Tibial nerve (tissue), 4 donors: ENCODE data around the gene MPST. TPM values are rescaled to one million over a fixed set of nuclear protein-coding genes. Genes with fewer than 3 reads are reported as not detected.

ENCODE experiments used
- DNase-seq, 2 donors: peaks; one replicate each; pipeline ENCODE4 v3.0.0-alpha.2; 2019; ENCODE audit warnings: low spot score in 2 of 2
- H3K27ac ChIP-seq, 4 donors: fragments of 200-600 bp; sonication (generic) in 3 of 4; one replicate each; pipeline ENCODE4 v1.5.1; 2017 to 2019; ENCODE audit warnings: mild to moderate bottlenecking in 1 of 4
- H3K27me3 ChIP-seq, 2 donors: fragments of 200-600 bp; sonication (generic) in 1 of 2; one replicate each; pipeline versions ENCODE4 v1.5.1 to v1.6.0; 2017 to 2019
- H3K36me3 ChIP-seq, 3 donors: fragments of 200-600 bp; sonication (generic); one replicate each; pipeline ENCODE4 v1.5.1; 2018 to 2019
- H3K4me1 ChIP-seq, 4 donors: fragments of 200-600 bp; sonication (generic) in 3 of 4; one replicate each; pipeline ENCODE4 v1.5.1; 2017 to 2019
- H3K4me3 ChIP-seq, 4 donors: fragments of 200-600 bp; sonication (generic) in 3 of 4; one replicate each; pipeline ENCODE4 v1.5.1; 2017 to 2019; ENCODE audit warnings: mild to moderate bottlenecking in 1 of 4, moderate library complexity in 1 of 4
- H3K9me3 ChIP-seq, 4 donors: fragments of 200-600 bp; sonication (generic) in 3 of 4; one replicate each; pipeline ENCODE4 v1.5.1; 2017 to 2019
- CTCF ChIP-seq, 5 experiments: fragments of 200-600 bp in 3 of 5; fragments of 450-650 bp in 2 of 5; sonication (generic) in 3 of 5; IDR thresholded peaks; one replicate each; pipeline ENCODE4 v1.5.1; 2016 to 2019; ENCODE audit warnings: antibody characterized with exemption in 5 of 5, mild to moderate bottlenecking in 3 of 5, moderate library complexity in 2 of 5
- EP300 ChIP-seq, 2 donors: sonication (generic); formaldehyde crosslinking; IDR thresholded peaks; one replicate each; pipeline ENCODE4 v1.6.1; 2017; ENCODE audit warnings: antibody characterized with exemption in 2 of 2, mild to moderate bottlenecking in 1 of 2
- POLR2A ChIP-seq, 2 donors: fragments of 450-650 bp; IDR thresholded peaks; one replicate each; pipeline ENCODE4 v1.6.1; 2017; ENCODE audit warnings: antibody characterized with exemption in 2 of 2, mild to moderate bottlenecking in 2 of 2, moderate library complexity in 2 of 2
- WGBS, 2 donors: methylation state at CpG; one replicate each; pipeline ENCODE4 v1.1.5; 2018; 5-methylcytosine and 5-hydroxymethylcytosine counted together
- total RNA-seq, 4 donors: library from RNA; depleted of rRNA; stranded (reverse); fragments of >200 nt; gene quantifications; one replicate each; pipeline ENCODE4 v1.1.0, GENCODE V29; 2016

Gene MPST
- total RNA-seq, 4 donors from 2014 or later: 193 to 258 (median 199) TPM

GRCh38 chr22:36991206-36991605, 28.3 kb upstream of the MPST start:
- Histone ChIP-seq H3K4me3 (no peak overlapping the region), H3K4me1 (no peaks in the 10 kb centered on the region), H3K27me3 (peaks cover 0 to 15% of the 10 kb centered on the region in 2 donors), H3K27ac (no peak overlapping the region), H3K36me3 (no peaks in the 10 kb centered on the region), H3K9me3 (peaks cover 0 to 7% (median 0%) of the 10 kb centered on the region in 4 donors)
- TF ChIP-seq EP300 (IDR thresholded peaks at IDR 0.05) (no peak), POLR2A (IDR thresholded peaks at IDR 0.05) (no peak), CTCF (IDR thresholded peaks at IDR 0.05) (no peak)
- 63 to 68% methylated on average over 6 of the region's 6 CpGs for WGBS, 2 donors
- DNase-seq: no peak

- Histone ChIP-seq H3K36me3 (no peaks in the 10 kb centered on the region), H3K4me1 (no peaks in the 10 kb centered on the region), H3K9me3 (no peaks in the 10 kb centered on the region), H3K27ac (no peak overlapping the region), H3K27me3 (no peaks in the 10 kb centered on the region), H3K4me3 (no peak overlapping the region)
- no peak for TF ChIP-seq POLR2A (IDR thresholded peaks at IDR 0.05)
- TF ChIP-seq EP300 (IDR thresholded peaks at IDR 0.05): no peak
- TF ChIP-seq CTCF (IDR thresholded peaks at IDR 0.05): no peak
- DNase-seq: no peak
- WGBS, 2 donors: 77 to 81% methylated on average over 2 of the region's 2 CpGs
Observed at GRCh38 chr22:36997746-36998145, 21.8 kb upstream of the MPST start.

- TF ChIP-seq EP300 (IDR thresholded peaks at IDR 0.05) (no peak), POLR2A (IDR thresholded peaks at IDR 0.05) (no peak), CTCF (IDR thresholded peaks at IDR 0.05) (no peak)
- no peak for DNase-seq
- WGBS, 2 donors: 79 to 80% methylated on average over 8 to 9 of the region's 9 CpGs
Observed at GRCh38 chr22:36998620-36999351, 20.8 kb upstream of the MPST start.

GRCh38 chr22:36999463-36999862, 20.1 kb upstream of the MPST start:
- Histone ChIP-seq H3K4me1 (no peaks in the 10 kb centered on the region), H3K4me3 (no peak overlapping the region), H3K27ac (no peak overlapping the region), H3K9me3 (no peaks in the 10 kb centered on the region), H3K27me3 (no peaks in the 10 kb centered on the region), H3K36me3 (no peaks in the 10 kb centered on the region)
- TF ChIP-seq CTCF (IDR thresholded peaks at IDR 0.05): no peak
- TF ChIP-seq POLR2A (IDR thresholded peaks at IDR 0.05): no peak
- TF ChIP-seq EP300 (IDR thresholded peaks at IDR 0.05): no peak
- 63 to 67% methylated on average over 4 of the region's 4 CpGs for WGBS, 2 donors
- no peak for DNase-seq

More at GRCh38 chr22:36998620-36999351, 20.8 kb upstream of the MPST start:
- Histone ChIP-seq H3K4me3 (no peak overlapping the region), H3K27me3 (no peaks in the 10 kb centered on the region), H3K4me1 (no peaks in the 10 kb centered on the region), H3K27ac (no peak overlapping the region), H3K9me3 (no peaks in the 10 kb centered on the region), H3K36me3 (no peaks in the 10 kb centered on the region)

- H3K4me3 ChIP-seq: no peak overlapping the region
- no peaks in the 10 kb centered on the region for H3K9me3 ChIP-seq
- H3K27me3 ChIP-seq: no peaks in the 10 kb centered on the region
- TF ChIP-seq CTCF (IDR thresholded peaks at IDR 0.05) (no peak), POLR2A (IDR thresholded peaks at IDR 0.05) (no peak), EP300 (IDR thresholded peaks at IDR 0.05) (no peak)
- H3K27ac ChIP-seq: no peak overlapping the region
- DNase-seq: no peak
- WGBS, 2 donors: 65 to 74% methylated on average over 11 of the region's 11 CpGs
- H3K4me1 ChIP-seq: no peaks in the 10 kb centered on the region
- H3K36me3 ChIP-seq: no peaks in the 10 kb centered on the region
Observed at GRCh38 chr22:37000676-37001534, 18.6 kb upstream of the MPST start.
